B cell (primary cell): ENCODE measurements around the gene AMMECR1. TPM values are rescaled to one million over a fixed set of nuclear protein-coding genes. Genes with fewer than 3 reads are reported as not detected.
"Not testable (repeated sequence)": the region's sequence is repeated elsewhere in the genome, so short reads cannot be mapped to it uniquely, and the experiment has no call there.

Source experiments
- ATAC-seq: fragments of 200-7000 bp; cut with Tn5 transposase; one replicate; pipeline ENCODE4 v1.10.0; 2021; ENCODE audit warnings: low read depth, mild to moderate bottlenecking, moderate number of reproducible peaks, moderate library complexity
- CTCF ChIA-PET: fragments of 350-600 bp; sonication (Branson Sonifier 250); formaldehyde crosslinking; loops from one replicate; lab custom pipeline; 2021; ENCODE audit warnings: antibody characterized with exemption, inconsistent platforms; lab: Charles Lee
- POLR2A ChIA-PET: fragments of 350-600 bp; sonication (Branson Sonifier 250); formaldehyde crosslinking; loops from one replicate; lab custom pipeline; 2021; ENCODE audit warnings: antibody characterized with exemption; lab: Charles Lee
- DNase-seq: peaks from one replicate; pipeline ENCODE4 v3.0.0; 2013
- H2AFZ ChIP-seq: 2 replicates; pipeline ENCODE4 v1.6.1; 2012; ENCODE audit warnings: mild to moderate bottlenecking, low read depth, low read length; ENCODE audit not compliant: insufficient read depth, poor library complexity, severe bottlenecking
- H3K27ac ChIP-seq, 2 donors: 1 replicate in 1 of 2; 2 replicates in 1 of 2; pipeline ENCODE4 v1.5.1; 2012 to 2013; ENCODE audit warnings: low read length in 2 of 2, mild to moderate bottlenecking in 2 of 2, moderate library complexity in 1 of 2
- H3K27me3 ChIP-seq, 4 experiments: fragments of 200-600 bp in 1 of 4; sonication (generic) in 1 of 4; replicated peaks in 1 of 4; 1 replicate in 2 of 4; 2 replicates in 2 of 4; pipeline versions ENCODE4 v1.6.1 to v1.7.0; 2013 to 2016; ENCODE audit warnings: low read length in 3 of 4, mild to moderate bottlenecking in 2 of 4, mixed read lengths in 1 of 4, moderate library complexity in 1 of 4; ENCODE audit not compliant: insufficient read depth in 4 of 4, control insufficient read depth in 3 of 4; ENCODE audit errors: control extremely low read depth in 1 of 4
- H3K36me3 ChIP-seq, 2 experiments: replicated peaks in 1 of 2; 1 replicate in 1 of 2; 2 replicates in 1 of 2; pipeline versions ENCODE4 v1.6.1 to v1.7.1; 2013; ENCODE audit warnings: low read length in 1 of 2; ENCODE audit not compliant: insufficient read depth in 2 of 2, control insufficient read depth in 1 of 2; ENCODE audit errors: control extremely low read depth in 1 of 2, extremely low read depth in 1 of 2
- H3K4me1 ChIP-seq, 2 donors: fragments of 200-600 bp in 1 of 2; sonication (generic) in 1 of 2; 1 replicate in 1 of 2; 2 replicates in 1 of 2; pipeline versions ENCODE4 v1.5.1 to v1.6.1; 2013 to 2017; ENCODE audit warnings: low read length in 2 of 2; ENCODE audit not compliant: control insufficient read depth in 2 of 2, insufficient read depth in 2 of 2
- H3K4me2 ChIP-seq: replicated peaks from 2 replicates; pipeline ENCODE3; 2012; ENCODE audit warnings: mild to moderate bottlenecking, low read depth, low read length; ENCODE audit not compliant: poor library complexity, severe bottlenecking
- H3K4me3 ChIP-seq, 5 experiments: fragments of 200-600 bp in 1 of 5; sonication (generic) in 1 of 5; 1 replicate in 3 of 5; 2 replicates in 2 of 5; pipeline versions ENCODE4 v1.5.1 to v1.7.0; 2011 to 2016; ENCODE audit warnings: low read length in 4 of 5, mild to moderate bottlenecking in 4 of 5, low read depth in 2 of 5, control low read depth in 1 of 5, moderate library complexity in 1 of 5; ENCODE audit not compliant: insufficient read depth in 1 of 5; ENCODE audit errors: control extremely low read depth in 1 of 5, extremely low read depth in 1 of 5
- H3K79me2 ChIP-seq: fragments of 200-600 bp; sonication (generic); one replicate; pipeline ENCODE4 v1.6.0; 2016; ENCODE audit warnings: low read length; ENCODE audit not compliant: control insufficient read depth, insufficient read depth
- H3K9ac ChIP-seq: fragments of 200-600 bp; sonication (generic); 2 replicates; pipeline ENCODE4 v1.6.1; 2017; ENCODE audit warnings: mild to moderate bottlenecking, low read length, moderate library complexity
- H3K9me3 ChIP-seq, 3 donors: one replicate each; pipeline versions ENCODE4 v1.6.1 to v1.7.1; 2013; ENCODE audit warnings: low read length in 2 of 3; ENCODE audit not compliant: control insufficient read depth in 2 of 3, insufficient read depth in 1 of 3; ENCODE audit errors: control extremely low read depth in 1 of 3
- H4K20me1 ChIP-seq: 2 replicates; pipeline ENCODE4 v1.6.0; 2012; ENCODE audit warnings: mild to moderate bottlenecking, low read length; ENCODE audit not compliant: insufficient read depth, control insufficient read depth, poor library complexity, severe bottlenecking
- H3K27ac Mint-ChIP-seq: one replicate; pipeline ENCODE4 v1.8.0; 2021; ENCODE audit warnings: mixed read lengths
- H3K27me3 Mint-ChIP-seq: one replicate; pipeline ENCODE4 v1.8.0; 2021; ENCODE audit warnings: mixed read lengths
- H3K4me1 Mint-ChIP-seq: one replicate; pipeline ENCODE4 v1.8.0; 2021; ENCODE audit warnings: mixed read lengths
- H3K4me3 Mint-ChIP-seq: one replicate; pipeline ENCODE4 v1.8.0; 2021; ENCODE audit warnings: mixed read lengths
- H3K9me3 Mint-ChIP-seq: one replicate; pipeline ENCODE4 v1.8.0; 2022; ENCODE audit warnings: mixed read lengths; ENCODE audit not compliant: insufficient read depth
- EZH2 ChIP-seq: IDR thresholded peaks from 2 replicates; pipeline ENCODE4 v1.6.1; 2012; ENCODE audit warnings: borderline replicate concordance, low read depth, mild to moderate bottlenecking, moderate library complexity, low read length; ENCODE audit not compliant: insufficient read depth, poor library complexity, severe bottlenecking
- WGBS: methylation state at CpG from one replicate; pipeline ENCODE4 v1.1.5; 2013; ENCODE audit warnings: missing lambda C conversion rate; ENCODE audit not compliant: insufficient coverage; 5-methylcytosine and 5-hydroxymethylcytosine counted together
- intact Hi-C: fragments of 100-400 bp; cut with micrococcal nuclease; formaldehyde crosslinking; loops from one replicate; pipeline ENCODE4 v1.10.0; 2022
- polyA plus RNA-seq: library from polyadenylated mRNA; depleted of rRNA; stranded (reverse); fragments of >200 nt; gene quantifications from 2 replicates; pipeline ENCODE4 v1.2.3, GENCODE V29; 2012
- total RNA-seq, 2 donors: library from RNA; stranded (reverse); fragments of 120-200 nt in 1 of 2; gene quantifications; 1 replicate in 1 of 2; 2 replicates in 1 of 2; pipeline versions ENCODE4 v1.2.3 to v1.2.4, GENCODE V29; 2013 to 2022
- TF ChIP-seq, protein P1 (sequence below): fragments of 200-600 bp; IDR thresholded peaks from one replicate; pipeline ENCODE4 v1.8.0; 2022; ENCODE audit warnings: antibody characterized with exemption, mild to moderate bottlenecking

AMMECR1 gene
- total and polyA plus RNA-seq, 2 donors (not counting 1 experiment from before 2014, with no cell fraction given) = 5.7 to 12.7 TPM

DNA sequence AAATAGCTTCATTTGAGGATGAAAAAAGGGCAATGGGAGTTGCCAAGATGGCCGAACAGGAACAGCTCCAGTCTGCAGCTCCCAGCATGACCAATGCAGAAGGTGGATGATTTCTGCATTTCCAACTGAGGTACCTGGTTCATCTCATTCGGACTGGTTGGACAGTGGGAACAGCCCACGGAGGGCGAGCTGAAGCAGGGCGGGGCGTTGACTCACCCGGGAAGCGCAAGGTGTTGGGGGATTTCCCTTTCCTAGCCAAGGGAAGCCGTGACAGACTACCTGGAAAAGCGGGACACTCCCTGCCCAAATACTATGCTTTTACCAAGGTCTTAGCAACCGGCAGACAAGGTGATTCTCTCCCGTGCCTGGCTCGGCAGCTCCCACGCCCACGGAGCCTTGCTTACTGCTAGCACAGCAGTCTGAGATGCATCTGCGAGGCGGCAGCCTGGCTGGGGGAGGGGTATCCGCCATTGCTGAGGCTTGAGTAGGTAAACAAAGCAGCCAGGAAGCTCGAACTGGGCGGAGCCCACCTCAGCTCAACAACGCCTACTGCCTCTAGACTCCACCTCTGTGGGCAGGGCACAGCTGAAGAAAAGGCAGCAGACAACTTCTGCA lies 88.3 kb downstream of the AMMECR1 start:
- H3K79me2 ChIP-seq, intact Hi-C loops, H3K36me3 ChIP-seq, H3K27me3 ChIP-seq, H3K4me3 ChIP-seq, DNase-seq, H3K4me3 Mint-ChIP-seq, H3K9me3 Mint-ChIP-seq, H2AFZ ChIP-seq, H3K27ac ChIP-seq, H4K20me1 ChIP-seq, POLR2A ChIA-PET, H3K27ac Mint-ChIP-seq, ATAC-seq, H3K9me3 ChIP-seq, H3K4me2 ChIP-seq, CTCF ChIA-PET, H3K27me3 Mint-ChIP-seq, H3K9ac ChIP-seq, H3K4me1 ChIP-seq: not testable (repeated sequence)
- peaks cover 14% of the 10 kb centered on the region for H3K4me1 Mint-ChIP-seq
- WGBS = 86% methylated on average over 10 of the region's 21 CpGs

DNA sequence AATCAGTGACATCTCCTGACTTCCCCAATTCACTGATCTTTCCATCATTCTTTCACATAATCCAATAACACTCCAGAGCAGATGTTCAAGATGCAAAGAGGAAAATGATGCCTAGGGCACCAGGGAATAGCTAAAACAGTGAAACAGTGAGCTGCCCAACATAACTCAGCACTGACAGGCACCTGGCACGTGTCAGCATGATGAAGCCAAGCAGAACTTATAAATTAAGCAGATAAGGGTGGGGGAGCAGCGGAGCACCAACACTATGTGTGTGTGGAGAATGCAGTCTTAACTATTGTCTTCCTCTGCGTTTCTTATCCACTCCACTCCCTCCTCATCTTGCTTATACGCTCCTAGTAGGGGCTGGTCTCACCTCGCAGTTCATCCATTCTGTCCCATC lies 89.4 kb downstream of the AMMECR1 start:
- CTCF ChIA-PET = no interaction called here
- Histone ChIP-seq H4K20me1 (no peaks in the 10 kb centered on the region), H3K27ac (no peak overlapping the region)

More for the DNA sequence above, 89.4 kb downstream of the AMMECR1 start:
- Mint-ChIP-seq H3K4me1 (peaks cover 15% of the 10 kb centered on the region), H3K27me3 (no peaks in the 10 kb centered on the region), H3K9me3 (no peaks in the 10 kb centered on the region), H3K27ac (no peak overlapping the region), H3K4me3 (no peak overlapping the region)
- POLR2A ChIA-PET = no interaction called here
- DNase-seq (no peak), ATAC-seq (no peak)
- no peaks in the 10 kb centered on the region for H3K36me3 ChIP-seq
- no peak overlapping the region for H3K4me3 ChIP-seq
- intact Hi-C loops = no loop called here
- no peaks in the 10 kb centered on the region for H3K79me2 ChIP-seq
- H3K27me3 ChIP-seq = no peaks in the 10 kb centered on the region
- H3K4me1 ChIP-seq = no peaks in the 10 kb centered on the region
- WGBS = no CpG with 5 or more reads among the region's 5 CpGs
- H3K4me2 ChIP-seq = no peak overlapping the region
- no peak overlapping the region for H3K9ac ChIP-seq
- TF ChIP-seq, protein P1, sequence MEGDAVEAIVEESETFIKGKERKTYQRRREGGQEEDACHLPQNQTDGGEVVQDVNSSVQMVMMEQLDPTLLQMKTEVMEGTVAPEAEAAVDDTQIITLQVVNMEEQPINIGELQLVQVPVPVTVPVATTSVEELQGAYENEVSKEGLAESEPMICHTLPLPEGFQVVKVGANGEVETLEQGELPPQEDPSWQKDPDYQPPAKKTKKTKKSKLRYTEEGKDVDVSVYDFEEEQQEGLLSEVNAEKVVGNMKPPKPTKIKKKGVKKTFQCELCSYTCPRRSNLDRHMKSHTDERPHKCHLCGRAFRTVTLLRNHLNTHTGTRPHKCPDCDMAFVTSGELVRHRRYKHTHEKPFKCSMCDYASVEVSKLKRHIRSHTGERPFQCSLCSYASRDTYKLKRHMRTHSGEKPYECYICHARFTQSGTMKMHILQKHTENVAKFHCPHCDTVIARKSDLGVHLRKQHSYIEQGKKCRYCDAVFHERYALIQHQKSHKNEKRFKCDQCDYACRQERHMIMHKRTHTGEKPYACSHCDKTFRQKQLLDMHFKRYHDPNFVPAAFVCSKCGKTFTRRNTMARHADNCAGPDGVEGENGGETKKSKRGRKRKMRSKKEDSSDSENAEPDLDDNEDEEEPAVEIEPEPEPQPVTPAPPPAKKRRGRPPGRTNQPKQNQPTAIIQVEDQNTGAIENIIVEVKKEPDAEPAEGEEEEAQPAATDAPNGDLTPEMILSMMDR = no peak
- no peak for TF ChIP-seq EZH2
- no peak overlapping the region for H2AFZ ChIP-seq
- H3K9me3 ChIP-seq = no peaks in the 10 kb centered on the region
